Measurements from ENCODE around the gene TRIB2.

Gene TRIB2

DNA sequence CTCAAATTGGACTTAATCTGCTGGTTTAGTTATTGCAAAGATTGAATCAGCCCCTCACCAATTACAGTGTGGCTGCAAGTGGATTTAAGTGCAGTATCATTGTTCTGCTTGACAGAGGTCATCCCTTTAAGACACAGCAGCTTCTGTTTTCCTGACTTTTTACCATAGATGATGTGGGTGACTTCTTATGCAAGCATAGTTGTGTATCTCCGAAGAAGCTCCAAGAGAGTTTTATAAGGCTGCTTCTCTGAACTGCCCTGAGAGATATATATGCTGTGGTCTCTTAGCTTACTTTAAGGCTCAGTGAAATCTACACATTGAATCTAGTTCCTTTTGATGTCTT lies 3.5 kb downstream of the TRIB2 start:
- DNase-seq (ENCODE audit: low read depth, low spot score), result no peak

DNA sequence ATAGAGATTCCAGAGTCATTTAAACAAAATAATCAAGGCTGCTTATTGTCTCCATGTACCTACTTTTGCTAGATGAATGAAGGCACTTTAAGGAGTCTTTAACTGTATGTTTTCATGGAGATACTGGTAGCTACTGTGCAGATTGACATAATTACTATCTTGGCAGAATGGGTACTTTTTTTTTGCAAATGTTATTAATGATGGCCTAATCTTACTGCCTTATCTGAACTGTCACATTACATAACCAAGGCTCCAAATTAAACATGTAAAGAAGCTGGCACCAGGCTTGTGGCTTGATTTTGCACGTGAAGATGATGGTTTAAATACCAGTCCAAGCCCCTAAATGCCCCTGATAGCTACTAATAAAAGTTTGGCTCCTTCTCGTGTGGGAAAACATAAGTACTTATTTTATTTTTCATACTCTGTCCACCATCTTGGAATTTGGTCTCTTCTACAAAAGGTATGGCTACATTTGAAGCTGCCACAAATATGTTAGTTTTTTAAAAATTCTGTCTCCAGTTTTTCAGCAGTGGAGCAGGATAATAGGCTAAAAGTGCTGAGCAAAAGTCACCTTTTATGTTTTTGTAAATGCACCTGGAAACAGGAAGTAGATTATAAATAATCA lies 4.1 kb downstream of the TRIB2 start:
- DNase-seq (ENCODE audit: low read depth, low spot score), result no peak

GRCh38 chr2:12721566-12722446 lies 5.1 kb downstream of the TRIB2 start:
- no peak for DNase-seq (ENCODE audit: low read depth, low spot score)

DNA sequence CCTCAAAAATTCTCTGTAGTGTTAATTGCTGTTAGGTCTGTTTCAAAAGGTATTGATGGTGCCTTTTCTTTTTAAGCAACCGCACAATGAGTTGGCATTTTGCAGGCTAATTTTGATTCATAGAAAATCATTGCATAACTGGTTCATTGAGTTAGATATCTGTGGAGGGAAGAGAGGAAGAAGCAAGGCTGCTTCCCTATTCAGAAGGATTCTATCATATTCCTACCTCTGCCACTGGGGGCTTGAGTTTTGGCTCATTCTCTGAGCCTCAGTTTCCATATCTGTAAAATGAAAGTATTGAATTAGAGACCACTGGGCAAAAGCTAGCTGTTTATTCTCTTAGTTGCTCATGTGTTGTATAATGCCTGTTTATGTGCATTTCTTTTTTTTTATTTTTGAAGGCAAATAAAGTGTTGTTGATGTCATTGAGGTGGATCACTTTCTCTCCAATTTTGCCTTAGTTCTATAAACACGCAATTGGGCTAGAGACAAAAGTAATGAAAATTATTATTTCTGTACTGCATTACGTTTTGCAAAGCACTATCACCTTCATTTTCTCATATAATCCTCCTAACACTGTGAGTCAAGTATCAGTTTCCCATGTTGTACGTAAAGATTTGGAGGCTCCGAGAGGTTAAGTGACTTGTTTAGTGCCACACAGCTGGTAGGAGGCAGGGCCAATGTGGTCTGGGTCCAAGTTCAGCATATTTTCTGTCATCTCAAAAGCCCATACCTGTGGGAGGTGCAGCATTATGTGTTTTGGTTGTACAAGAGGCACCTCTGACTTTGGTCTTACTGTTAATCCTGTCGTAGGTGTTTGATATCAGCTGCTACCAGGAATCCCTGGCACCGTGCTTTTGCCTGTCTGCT lies 5.9 kb downstream of the TRIB2 start:
- DNase-seq (ENCODE audit: low read depth, low spot score), result no peak

GRCh38 chr2:12723736-12724463 lies 7.2 kb downstream of the TRIB2 start:
- DNase-seq (ENCODE audit: low read depth, low spot score), result no peak

DNA sequence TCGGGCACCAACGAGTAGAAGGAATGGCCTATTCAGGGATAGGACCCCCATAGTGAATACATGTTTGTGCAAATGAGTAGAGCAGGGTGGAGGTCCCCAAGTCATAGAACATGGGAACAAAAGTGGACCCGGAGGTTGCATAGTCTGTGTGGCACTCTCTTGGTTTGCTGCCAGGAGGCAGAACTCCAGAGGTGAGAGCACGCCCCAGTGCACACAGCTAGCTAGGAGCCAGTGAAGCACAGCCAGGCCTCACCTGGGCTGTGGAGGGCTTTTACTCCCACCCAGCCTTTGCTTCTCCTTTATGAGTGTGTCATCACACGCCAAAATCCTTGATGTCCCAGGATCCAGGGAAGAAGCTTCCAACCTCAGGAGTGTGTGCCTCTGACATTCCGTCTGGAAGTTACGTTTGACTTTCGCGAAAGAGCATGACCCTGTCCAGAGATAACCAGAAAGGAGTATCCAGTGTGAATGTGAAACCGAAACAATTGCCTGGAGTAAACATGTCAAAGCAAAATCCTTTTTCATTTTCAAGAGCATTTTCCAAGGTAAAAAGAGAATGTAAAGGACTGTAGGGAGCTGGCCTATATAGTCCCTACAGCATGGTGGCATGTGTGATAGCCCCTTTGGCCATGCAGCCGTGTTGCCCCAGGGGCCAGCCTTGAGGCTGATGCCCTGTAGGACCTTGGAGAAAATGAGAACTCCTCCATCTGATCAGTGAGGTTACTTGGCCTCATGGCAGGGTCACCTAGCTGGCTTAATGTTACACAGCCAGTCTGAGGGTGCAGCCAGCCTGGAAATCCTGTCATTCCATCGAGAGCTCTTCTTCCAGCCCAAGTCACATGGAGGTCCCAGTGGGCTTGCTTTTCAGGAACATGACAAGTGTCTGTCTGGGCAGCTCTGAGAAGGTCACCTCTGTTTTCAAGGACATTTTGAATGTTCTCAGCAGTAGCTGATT lies 8.8 kb downstream of the TRIB2 start:
- DNase-seq (ENCODE audit: low read depth, low spot score), result no peak

DNA sequence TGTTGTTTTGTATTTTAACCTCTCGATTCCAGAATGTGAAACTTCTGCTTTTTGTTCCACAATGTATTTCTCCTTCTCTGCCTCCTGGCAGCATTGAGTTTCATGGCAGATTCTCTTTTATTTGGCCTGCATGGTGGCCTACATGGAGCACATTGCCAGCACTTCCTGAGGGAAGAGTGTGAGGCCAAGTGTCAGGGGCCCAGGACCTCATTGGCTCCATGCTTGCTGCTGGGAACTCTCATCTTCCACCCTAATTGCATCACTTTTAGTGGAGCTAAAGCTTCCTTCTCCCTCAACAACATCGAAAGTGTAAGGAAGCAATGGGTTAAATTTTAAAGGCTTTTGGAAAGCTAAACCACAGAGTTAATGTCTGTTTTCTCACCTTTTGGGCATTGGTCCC lies 9.5 kb downstream of the TRIB2 start:
- no peak for DNase-seq (ENCODE audit: low read depth, low spot score)

- DNase-seq (ENCODE audit: low read depth, low spot score), result no peak
These were observed 10.3 kb downstream of the TRIB2 start for GRCh38 chr2:12727065-12727464.

- no peak for DNase-seq (ENCODE audit: low read depth, low spot score)
These were observed 10.9 kb downstream of the TRIB2 start for GRCh38 chr2:12727641-12728040.

DNA sequence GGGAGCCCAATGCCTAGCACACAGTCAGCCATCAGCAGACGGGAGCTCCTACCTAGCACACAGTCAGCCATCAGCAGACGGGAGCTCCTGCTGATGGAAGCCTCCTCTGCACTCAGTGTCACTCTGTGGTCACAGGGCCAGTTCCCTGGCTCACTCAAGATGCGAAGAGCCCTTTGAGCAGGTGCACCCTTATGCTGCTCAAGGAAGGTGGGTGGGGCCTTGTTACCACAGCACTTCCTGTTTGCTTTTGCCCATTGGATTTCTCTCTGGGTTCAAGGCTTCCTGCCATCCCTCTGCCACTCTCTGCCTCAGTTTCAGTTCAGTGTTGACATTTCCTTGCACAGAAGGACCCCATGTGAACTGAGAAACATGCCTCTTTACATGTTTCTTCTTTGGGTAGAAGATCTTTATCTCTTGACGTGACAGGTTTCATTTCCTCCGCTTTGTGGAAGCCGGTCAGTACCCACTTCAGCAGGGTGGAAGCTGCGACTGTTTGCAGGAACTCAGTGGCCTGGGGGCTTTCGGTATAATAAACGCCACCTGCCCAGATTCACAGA lies 11.6 kb downstream of the TRIB2 start:
- no peak for DNase-seq (ENCODE audit: low read depth, low spot score)

DNA sequence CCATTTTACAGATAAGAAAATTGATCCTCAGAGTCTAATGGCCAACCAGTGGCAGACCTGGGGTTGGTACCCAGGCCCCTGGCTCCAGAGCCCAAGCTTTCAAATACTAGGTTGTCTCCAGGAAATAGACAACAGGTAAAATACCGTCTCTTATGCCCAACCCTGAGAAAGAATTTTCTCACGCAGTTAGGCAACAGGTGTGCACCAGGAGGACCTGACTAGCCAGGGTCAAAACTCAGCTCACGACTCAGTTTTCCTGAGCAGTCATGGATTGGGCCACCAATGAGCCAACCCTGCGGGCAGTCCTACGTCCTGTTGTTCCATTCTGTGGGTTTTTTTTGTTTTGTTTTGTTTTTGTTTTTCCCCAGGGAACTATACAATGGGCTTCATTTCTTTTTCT lies 13.5 kb downstream of the TRIB2 start:
- DNase-seq (ENCODE audit: low read depth, low spot score), result no peak

- no peak for DNase-seq (ENCODE audit: low read depth, low spot score)
These were observed 15.1 kb downstream of the TRIB2 start for GRCh38 chr2:12731701-12732280.

- no peak for DNase-seq (ENCODE audit: low read depth, low spot score)
These were observed 15.9 kb downstream of the TRIB2 start for GRCh38 chr2:12732651-12733050.

DNA sequence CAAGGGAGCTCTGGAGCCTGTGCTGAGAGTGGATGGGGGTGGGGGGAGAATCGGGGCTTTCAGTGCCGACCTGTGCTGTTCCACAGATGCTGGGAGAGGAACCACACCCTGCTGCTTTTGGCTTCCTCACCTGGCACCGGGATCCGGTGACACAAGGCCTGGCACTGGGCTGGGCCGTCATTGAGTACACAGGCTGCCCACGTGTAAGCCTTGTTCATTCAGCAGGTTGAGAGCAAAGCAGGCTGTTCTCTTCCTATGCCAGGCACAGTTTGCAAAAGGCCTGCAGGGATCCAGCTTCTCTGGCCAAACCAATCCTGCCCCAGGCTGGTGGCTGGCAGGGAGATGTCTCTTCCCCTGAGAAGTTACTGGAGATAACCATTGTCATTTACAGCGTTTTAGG lies 17.1 kb downstream of the TRIB2 start:
- no peak for DNase-seq (ENCODE audit: low read depth, low spot score)

DNA sequence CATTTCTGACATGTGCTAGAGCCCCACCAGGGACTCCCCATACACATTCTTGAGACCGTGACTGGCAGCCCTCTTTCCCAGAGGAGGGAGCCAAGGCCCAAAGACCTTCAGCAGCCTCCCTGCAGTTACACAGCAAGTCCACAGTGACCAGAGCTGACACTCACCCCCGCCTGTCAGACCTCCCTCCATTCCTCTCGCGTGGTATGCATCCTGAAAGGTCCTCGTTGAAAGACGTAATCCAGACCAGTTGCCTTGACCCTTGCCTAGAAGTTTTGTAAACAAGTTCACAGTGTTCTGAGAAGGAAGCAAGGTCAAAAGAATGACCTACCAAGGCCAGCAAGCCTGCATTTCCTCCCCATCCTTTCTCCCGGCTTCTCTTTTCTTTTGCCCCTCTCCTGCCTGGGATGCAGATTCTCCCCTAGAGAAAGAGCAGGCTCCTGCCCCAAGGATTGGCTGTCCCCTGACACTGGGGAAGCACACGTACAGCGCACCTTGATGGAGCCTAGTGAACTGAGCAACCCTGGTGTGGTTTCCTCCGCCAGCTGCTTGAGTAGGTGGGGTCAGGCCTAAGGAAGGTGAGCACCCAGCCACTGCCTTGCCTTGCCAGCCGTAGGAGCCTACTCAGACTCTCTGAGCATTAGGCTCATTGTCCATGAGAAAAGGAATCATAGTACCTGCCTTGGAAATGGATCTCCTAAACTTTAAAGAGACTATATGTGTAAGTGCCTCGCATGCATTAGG lies 18.3 kb downstream of the TRIB2 start:
- no peak for DNase-seq (ENCODE audit: low read depth, low spot score)

DNA sequence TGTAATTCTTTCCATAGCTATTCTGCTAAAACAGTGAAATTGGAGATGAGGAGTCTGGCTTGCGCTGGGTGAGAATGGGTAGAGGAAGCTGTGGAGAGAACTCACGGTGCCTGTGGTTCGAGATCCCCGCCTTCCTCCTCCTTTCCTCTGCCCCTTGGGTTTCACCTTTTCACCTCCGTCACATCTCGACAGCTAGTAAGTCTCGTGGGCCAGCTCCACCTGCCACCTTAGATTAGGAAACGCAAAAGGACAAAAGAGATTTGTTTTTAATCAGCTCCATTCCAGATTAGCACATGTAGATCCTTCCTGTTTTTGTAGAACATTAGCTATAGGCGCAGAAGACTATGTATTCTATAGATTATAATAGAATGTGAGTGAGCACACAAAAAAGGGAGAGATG lies 20.6 kb downstream of the TRIB2 start:
- no peak for DNase-seq (ENCODE audit: low read depth, low spot score)

DNA sequence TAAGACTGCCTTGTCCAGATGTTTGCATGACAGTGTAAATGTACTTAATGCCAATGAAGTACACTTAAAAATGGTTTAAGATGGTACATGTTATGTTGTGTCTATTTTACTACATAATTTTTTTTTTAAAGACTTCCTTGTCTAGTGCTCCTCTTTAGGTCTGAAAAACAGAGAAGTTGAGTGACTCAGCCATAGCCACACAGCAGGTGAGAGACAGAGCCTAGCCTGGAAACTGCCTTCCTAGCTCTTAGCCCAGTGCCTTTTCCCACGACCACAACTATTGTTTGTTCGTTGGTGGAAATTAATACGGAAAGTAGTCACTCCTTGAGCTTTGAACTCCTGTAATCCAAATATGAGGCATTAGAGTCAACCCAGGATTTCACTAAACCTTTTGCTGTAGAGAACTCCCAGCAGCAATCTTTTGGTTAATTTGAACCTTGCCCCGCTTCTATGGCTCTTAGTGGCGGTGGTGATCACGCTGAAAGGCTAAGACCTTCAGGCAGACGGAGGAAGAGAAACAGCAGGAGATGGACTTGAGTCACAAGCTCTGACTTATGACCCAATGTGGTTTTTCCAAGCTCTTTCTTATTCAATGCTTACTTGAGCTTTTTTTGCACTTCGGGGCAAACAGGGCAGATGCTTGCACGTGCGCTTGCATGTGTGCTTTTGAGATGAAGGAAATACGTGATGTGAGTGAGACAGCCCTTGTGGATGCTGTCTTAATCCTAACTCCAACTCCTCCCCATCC lies 21.2 kb downstream of the TRIB2 start:
- no peak for DNase-seq (ENCODE audit: low read depth, low spot score)

DNA sequence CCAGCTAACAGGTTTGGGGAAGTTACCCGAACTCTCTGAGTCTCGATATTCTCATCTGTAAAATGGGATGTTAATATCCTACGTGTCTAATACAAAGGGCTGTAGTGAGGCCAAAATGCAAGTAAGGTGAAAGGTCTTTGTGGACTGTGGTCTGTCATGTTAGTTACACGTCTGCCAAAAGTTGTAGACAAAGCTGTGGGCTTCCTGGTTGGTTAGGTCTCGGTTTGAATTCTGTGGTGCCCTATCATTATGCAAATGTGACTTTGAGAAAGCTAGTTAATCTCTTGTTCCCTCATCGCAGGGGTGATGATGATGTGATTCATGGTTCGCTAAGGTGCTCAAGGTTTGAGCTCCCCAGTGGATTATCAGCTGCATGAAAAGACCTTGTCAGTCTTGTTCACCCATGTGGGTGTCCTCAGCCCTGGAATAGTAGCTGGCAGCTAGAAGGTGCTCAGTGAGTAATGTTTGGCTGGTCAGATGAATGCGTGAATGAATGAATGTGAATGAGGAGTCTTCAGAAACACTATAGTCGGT lies 23.1 kb downstream of the TRIB2 start:
- no peak for DNase-seq (ENCODE audit: low read depth, low spot score)

All from activated CD4-positive, CD25-positive, alpha-beta regulatory T cell treated with anti-CD3 and anti-CD28 coated beads, Interleukin-2, amount 50 U/mL, for 16 hours (primary cell).